Suppressor macrophage treated with lipopolysaccharide for 1 hour (primary cell): ENCODE measurements around the gene ZDHHC14.
"Not testable (repeated sequence)": the region's sequence is repeated elsewhere in the genome, so short reads cannot be mapped to it uniquely, and the experiment has no call there.

Source experiments
- DNase-seq, 3 donors: peaks; one replicate each; pipeline ENCODE4 v3.0.0-alpha.2; 2020 to 2022

Gene ZDHHC14

GRCh38 chr6:157381631-157382621, 936 bp downstream of the ZDHHC14 start:
- peak; percentile 64 to 82 (median 73) for DNase-seq

GRCh38 chr6:157382821-157383220, 1.8 kb downstream of the ZDHHC14 start:
- no peak for DNase-seq

- DNase-seq = no peak
Measured at GRCh38 chr6:157383471-157383870, 2.5 kb downstream of the ZDHHC14 start.

- not testable (repeated sequence) for DNase-seq
Measured at GRCh38 chr6:157384962-157385361, 4.0 kb downstream of the ZDHHC14 start.

- DNase-seq = no peak
Measured at GRCh38 chr6:157385482-157385881, 4.5 kb downstream of the ZDHHC14 start.

- DNase-seq = no peak
Measured at GRCh38 chr6:157386023-157386422, 5.0 kb downstream of the ZDHHC14 start.

GRCh38 chr6:157386454-157386853, 5.5 kb downstream of the ZDHHC14 start:
- no peak for DNase-seq

GRCh38 chr6:157388924-157389323, 7.9 kb downstream of the ZDHHC14 start:
- no peak for DNase-seq

- no peak for DNase-seq
Measured at GRCh38 chr6:157390273-157391060, 9.5 kb downstream of the ZDHHC14 start.

GRCh38 chr6:157392927-157393668, 12.1 kb downstream of the ZDHHC14 start:
- DNase-seq = no peak

GRCh38 chr6:157393669-157394327, 12.8 kb downstream of the ZDHHC14 start:
- peak; percentile 52 to 61 (median 56) for DNase-seq

- not testable (repeated sequence) for DNase-seq
Measured at GRCh38 chr6:157395199-157395598, 14.2 kb downstream of the ZDHHC14 start.

GRCh38 chr6:157396026-157396425, 15.0 kb downstream of the ZDHHC14 start:
- DNase-seq = no peak

- no peak for DNase-seq
Measured at GRCh38 chr6:157397660-157398059, 16.7 kb downstream of the ZDHHC14 start.

- DNase-seq = no peak
Measured at GRCh38 chr6:157398151-157398550, 17.2 kb downstream of the ZDHHC14 start.

GRCh38 chr6:157400676-157401075, 19.7 kb downstream of the ZDHHC14 start:
- DNase-seq = no peak

- DNase-seq = no peak
Measured at GRCh38 chr6:157401734-157402338, 20.8 kb downstream of the ZDHHC14 start.

- no peak for DNase-seq
Measured at GRCh38 chr6:157402996-157403685, 22.2 kb downstream of the ZDHHC14 start.

GRCh38 chr6:157403686-157404051, 22.7 kb downstream of the ZDHHC14 start:
- DNase-seq = no peak

- DNase-seq = peak in 1 of 3 donors; percentile 5
Measured at GRCh38 chr6:157405986-157406385, 25.0 kb downstream of the ZDHHC14 start.

GRCh38 chr6:157406661-157407060, 25.7 kb downstream of the ZDHHC14 start:
- DNase-seq = peak; percentile 9 to 32 (median 31)
